MM.1S (cell line): ENCODE results near the gene NT5C3A.

Experiments
- DNase-seq: peaks from one replicate; pipeline ENCODE4 v3.0.0-alpha.2; 2015
- H2AFZ ChIP-seq: fragments of 300-600 bp; sonication (generic); 2 replicates; pipeline ENCODE4 v1.6.0; 2016; ENCODE audit warnings: antibody characterized with exemption, low read length
- H3F3A ChIP-seq: fragments of 300-600 bp; sonication (generic); 2 replicates; pipeline ENCODE4 v1.6.1; 2016; ENCODE audit warnings: mild to moderate bottlenecking, antibody characterized with exemption, low read length, moderate library complexity, mixed read lengths; ENCODE audit not compliant: insufficient read depth
- H3K27ac ChIP-seq: fragments of 300-600 bp; sonication (generic); 2 replicates; pipeline ENCODE4 v1.5.1; 2016; ENCODE audit warnings: mild to moderate bottlenecking, low read length
- H3K27me3 ChIP-seq: fragments of 300-600 bp; sonication (generic); replicated peaks from 2 replicates; pipeline ENCODE4 v1.6.0; 2016; ENCODE audit warnings: low read length; ENCODE audit not compliant: insufficient read depth
- H3K36me3 ChIP-seq: fragments of 300-600 bp; sonication (generic); replicated peaks from 2 replicates; pipeline ENCODE4 v1.6.1; 2016; ENCODE audit warnings: mild to moderate bottlenecking, low read length, mixed read lengths; ENCODE audit not compliant: insufficient read depth
- H3K4me1 ChIP-seq: fragments of 300-600 bp; sonication (generic); 2 replicates; pipeline ENCODE4 v1.6.1; 2016; ENCODE audit warnings: low read length, mixed read lengths
- H3K4me2 ChIP-seq: fragments of 300-600 bp; sonication (generic); 2 replicates; pipeline ENCODE4 v1.6.0; 2016; ENCODE audit warnings: low read depth, low read length
- H3K4me3 ChIP-seq: fragments of 300-600 bp; sonication (generic); 2 replicates; pipeline ENCODE4 v1.5.1; 2016; ENCODE audit warnings: low read length, mixed read lengths
- H3K79me2 ChIP-seq: fragments of 300-600 bp; sonication (generic); 2 replicates; pipeline ENCODE4 v1.6.1; 2016; ENCODE audit warnings: mixed run types, low read length, mixed read lengths
- H3K9ac ChIP-seq: fragments of 300-600 bp; sonication (generic); 2 replicates; pipeline ENCODE4 v1.6.1; 2016; ENCODE audit warnings: low read length, mixed read lengths
- H3K9me2 ChIP-seq: fragments of 300-600 bp; sonication (generic); replicated peaks from 2 replicates; pipeline ENCODE4 v1.6.1; 2016; ENCODE audit warnings: mild to moderate bottlenecking, low read length, mixed read lengths; ENCODE audit not compliant: insufficient read depth
- H3K9me3 ChIP-seq: fragments of 300-600 bp; sonication (generic); replicated peaks from 2 replicates; pipeline ENCODE4 v1.6.1; 2016; ENCODE audit warnings: mild to moderate bottlenecking, low read length, mixed read lengths; ENCODE audit not compliant: insufficient read depth
- H4K20me1 ChIP-seq: fragments of 300-600 bp; sonication (generic); 2 replicates; pipeline ENCODE4 v1.6.1; 2016; ENCODE audit warnings: mild to moderate bottlenecking, low read length, moderate library complexity, mixed read lengths; ENCODE audit not compliant: insufficient read depth
- CTCF ChIP-seq: fragments of 300-600 bp; sonication (generic); IDR thresholded peaks from 2 replicates; pipeline ENCODE4 v1.5.1; 2016; ENCODE audit warnings: antibody characterized with exemption, low read length, mixed read lengths
- EZH2 ChIP-seq: fragments of 300-600 bp; sonication (generic); optimal IDR thresholded peaks from 2 replicates; pipeline ENCODE3; 2017; ENCODE audit warnings: low read depth, mild to moderate bottlenecking, antibody characterized with exemption, low read length, mixed read lengths
- EZH2phosphoT487 ChIP-seq: fragments of 300-600 bp; sonication (generic); IDR thresholded peaks from 2 replicates; pipeline ENCODE4 v1.6.1; 2018; ENCODE audit warnings: antibody characterized with exemption, low read length

NT5C3A gene

GRCh38 chr7:33075818-33076518 is 13.4 kb upstream of the NT5C3A start:
- H3K27me3 ChIP-seq, result no peaks in the 10 kb centered on the region
- no peaks in the 10 kb centered on the region for H4K20me1 ChIP-seq
- no peak overlapping the region for H3K27ac ChIP-seq
- no peak for DNase-seq
- no peaks in the 10 kb centered on the region for H3K9me3 ChIP-seq
- no peaks in the 10 kb centered on the region for H3K36me3 ChIP-seq
- H3F3A ChIP-seq, result no peaks in the 10 kb centered on the region
- H3K79me2 ChIP-seq, result no peaks in the 10 kb centered on the region
- H3K4me1 ChIP-seq, result peaks cover 8% of the 10 kb centered on the region
- H3K9ac ChIP-seq, result no peak overlapping the region
- H3K9me2 ChIP-seq, result no peaks in the 10 kb centered on the region
- H3K4me2 ChIP-seq, result no peak overlapping the region
- H2AFZ ChIP-seq, result no peak overlapping the region
- H3K4me3 ChIP-seq, result no peak overlapping the region
- TF ChIP-seq EZH2phosphoT487 (no peak), EZH2 (no peak), CTCF (no peak)

- Histone ChIP-seq H3K27ac (no peak overlapping the region), H4K20me1 (no peaks in the 10 kb centered on the region), H3F3A (no peaks in the 10 kb centered on the region), H3K9ac (no peak overlapping the region), H3K4me1 (peaks cover 8% of the 10 kb centered on the region), H3K27me3 (no peaks in the 10 kb centered on the region), H3K4me3 (no peak overlapping the region), H3K9me2 (no peaks in the 10 kb centered on the region), H2AFZ (no peak overlapping the region), H3K4me2 (no peak overlapping the region), H3K9me3 (no peaks in the 10 kb centered on the region), H3K36me3 (no peaks in the 10 kb centered on the region), H3K79me2 (no peaks in the 10 kb centered on the region)
- TF ChIP-seq CTCF (no peak), EZH2 (no peak), EZH2phosphoT487 (no peak)
- no peak for DNase-seq
Measured at GRCh38 chr7:33073243-33073642, 10.7 kb upstream of the NT5C3A start.

GRCh38 chr7:33072471-33072870 is 9.9 kb upstream of the NT5C3A start:
- DNase-seq, result no peak
- no peaks in the 10 kb centered on the region for H4K20me1 ChIP-seq
- no peak overlapping the region for H3K27ac ChIP-seq
- no peak overlapping the region for H2AFZ ChIP-seq
- H3K27me3 ChIP-seq, result no peaks in the 10 kb centered on the region
- no peak overlapping the region for H3K9ac ChIP-seq
- H3K36me3 ChIP-seq, result no peaks in the 10 kb centered on the region
- no peak overlapping the region for H3K4me3 ChIP-seq
- no peak overlapping the region for H3K4me2 ChIP-seq
- peaks cover 8% of the 10 kb centered on the region for H3K4me1 ChIP-seq
- H3F3A ChIP-seq, result no peaks in the 10 kb centered on the region
- H3K9me2 ChIP-seq, result no peaks in the 10 kb centered on the region
- H3K9me3 ChIP-seq, result no peaks in the 10 kb centered on the region
- TF ChIP-seq EZH2phosphoT487 (no peak), EZH2 (no peak), CTCF (no peak)
- no peaks in the 10 kb centered on the region for H3K79me2 ChIP-seq
